Measurements from ENCODE around the gene RNF40.

DNA sequence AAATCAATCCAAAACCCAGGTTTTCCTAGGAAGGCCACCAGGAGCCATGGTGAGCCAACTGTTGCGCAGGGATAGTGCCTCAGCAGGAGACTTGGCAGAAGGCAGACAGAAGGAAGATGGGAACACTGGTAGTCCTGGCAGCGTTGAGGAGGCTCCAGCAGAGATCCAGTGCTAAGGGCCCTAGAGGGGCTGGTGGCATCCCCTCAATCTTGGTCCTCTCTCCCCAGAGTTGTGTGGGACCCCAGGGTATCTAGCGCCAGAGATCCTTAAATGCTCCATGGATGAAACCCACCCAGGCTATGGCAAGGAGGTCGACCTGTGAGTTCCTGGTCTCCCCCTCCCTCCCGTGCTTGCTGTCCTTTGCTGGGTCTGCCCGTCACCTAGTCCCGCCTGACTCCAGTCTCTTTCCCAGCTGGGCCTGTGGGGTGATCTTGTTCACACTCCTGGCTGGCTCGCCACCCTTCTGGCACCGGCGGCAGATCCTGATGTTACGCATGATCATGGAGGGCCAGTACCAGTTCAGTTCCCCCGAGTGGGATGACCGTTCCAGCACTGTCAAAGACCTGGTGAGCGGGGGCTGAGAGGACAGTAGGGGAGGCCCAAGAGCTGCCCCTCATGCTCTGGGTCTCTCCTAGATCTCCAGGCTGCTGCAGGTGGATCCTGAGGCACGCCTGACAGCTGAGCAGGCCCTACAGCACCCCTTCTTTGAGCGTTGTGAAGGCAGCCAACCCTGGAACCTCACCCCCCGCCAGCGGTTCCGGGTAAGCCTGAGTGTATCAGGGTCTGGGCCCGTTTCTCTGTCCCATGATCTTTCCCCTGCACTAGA, 6.0 kb upstream of the RNF40 start:
- TF ChIP-seq, protein P1, sequence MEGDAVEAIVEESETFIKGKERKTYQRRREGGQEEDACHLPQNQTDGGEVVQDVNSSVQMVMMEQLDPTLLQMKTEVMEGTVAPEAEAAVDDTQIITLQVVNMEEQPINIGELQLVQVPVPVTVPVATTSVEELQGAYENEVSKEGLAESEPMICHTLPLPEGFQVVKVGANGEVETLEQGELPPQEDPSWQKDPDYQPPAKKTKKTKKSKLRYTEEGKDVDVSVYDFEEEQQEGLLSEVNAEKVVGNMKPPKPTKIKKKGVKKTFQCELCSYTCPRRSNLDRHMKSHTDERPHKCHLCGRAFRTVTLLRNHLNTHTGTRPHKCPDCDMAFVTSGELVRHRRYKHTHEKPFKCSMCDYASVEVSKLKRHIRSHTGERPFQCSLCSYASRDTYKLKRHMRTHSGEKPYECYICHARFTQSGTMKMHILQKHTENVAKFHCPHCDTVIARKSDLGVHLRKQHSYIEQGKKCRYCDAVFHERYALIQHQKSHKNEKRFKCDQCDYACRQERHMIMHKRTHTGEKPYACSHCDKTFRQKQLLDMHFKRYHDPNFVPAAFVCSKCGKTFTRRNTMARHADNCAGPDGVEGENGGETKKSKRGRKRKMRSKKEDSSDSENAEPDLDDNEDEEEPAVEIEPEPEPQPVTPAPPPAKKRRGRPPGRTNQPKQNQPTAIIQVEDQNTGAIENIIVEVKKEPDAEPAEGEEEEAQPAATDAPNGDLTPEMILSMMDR (IDR thresholded peaks at IDR 0.05), result no peak
- no peak for TF ChIP-seq POLR2A (IDR thresholded peaks at IDR 0.05)
